RPMI8226 (cell line): ENCODE results near the gene SUPV3L1.

ENCODE experiments used
- DNase-seq: peaks from one replicate; pipeline ENCODE4 v3.0.0-alpha.2; 2015

Gene SUPV3L1

DNA sequence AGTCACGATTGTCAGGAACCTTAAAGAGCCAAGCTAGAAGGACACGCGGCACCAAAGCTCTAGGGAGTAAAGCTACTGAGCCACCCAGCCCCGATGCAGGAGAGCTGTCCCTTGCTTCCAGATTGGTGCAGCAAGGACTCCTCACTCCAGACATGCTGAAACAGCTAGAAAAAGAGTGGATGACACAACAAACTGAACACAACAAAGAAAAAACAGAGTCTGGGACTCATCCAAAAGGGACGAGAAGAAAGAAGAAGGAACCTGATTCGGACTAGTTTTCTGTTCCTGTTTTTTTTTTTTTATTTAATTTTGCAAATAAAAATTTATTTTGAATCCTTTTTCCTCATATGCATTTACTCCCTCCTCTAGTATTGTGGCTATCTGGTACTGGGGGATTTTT is 28.7 kb downstream of the SUPV3L1 start:
- DNase-seq = no peak

DNA sequence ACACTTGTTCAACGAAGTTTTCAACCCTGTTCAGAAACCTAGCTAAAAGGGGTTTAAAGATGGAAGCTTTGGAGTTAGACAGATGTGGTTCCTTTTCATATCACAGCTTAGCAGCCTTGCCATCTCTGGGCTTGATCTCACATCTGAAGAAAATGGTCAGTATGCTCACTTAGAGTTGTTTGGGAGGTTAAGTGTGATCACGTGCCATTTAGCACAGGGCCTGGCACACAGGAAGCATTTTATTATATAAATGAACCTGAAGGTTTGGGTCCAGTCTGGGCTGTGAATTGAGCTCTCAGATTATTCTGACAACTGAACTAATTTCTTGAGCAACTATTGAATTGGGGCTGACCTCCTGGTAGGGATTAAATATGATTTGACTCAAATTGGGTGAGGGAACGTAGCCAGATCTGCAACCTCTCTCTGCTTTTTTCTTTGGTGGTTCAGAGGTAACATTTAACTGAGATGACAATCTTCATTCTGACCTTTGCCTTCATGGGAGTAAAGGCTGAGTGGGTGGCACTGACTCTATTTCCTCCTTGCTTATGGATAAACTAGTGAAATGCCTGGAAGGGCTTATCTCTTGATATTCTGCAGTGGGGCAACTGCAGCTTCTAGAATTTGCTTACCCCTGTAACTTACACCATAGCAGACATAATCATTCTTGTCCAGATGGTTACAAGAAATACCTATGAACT is 29.9 kb downstream of the SUPV3L1 start:
- no peak for DNase-seq

DNA sequence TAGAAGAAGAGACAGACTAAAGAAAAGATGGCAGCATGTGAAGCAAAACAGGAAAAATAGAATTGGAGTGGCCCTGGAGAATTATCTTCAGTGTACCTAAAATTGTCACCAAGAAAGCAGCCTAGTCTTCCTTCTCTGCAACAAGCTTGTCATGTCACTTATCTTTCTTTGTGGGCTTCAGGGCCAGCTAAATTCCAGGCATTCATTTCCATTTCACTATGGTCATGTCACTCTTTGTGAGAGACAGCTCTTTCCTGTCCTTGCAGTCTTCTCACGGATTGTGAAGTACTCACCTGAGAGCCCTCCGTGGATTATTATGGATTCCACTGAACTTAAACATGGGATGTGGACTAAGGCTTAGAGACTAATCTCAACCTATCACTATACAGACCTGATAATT is 31.1 kb downstream of the SUPV3L1 start:
- no peak for DNase-seq

DNA sequence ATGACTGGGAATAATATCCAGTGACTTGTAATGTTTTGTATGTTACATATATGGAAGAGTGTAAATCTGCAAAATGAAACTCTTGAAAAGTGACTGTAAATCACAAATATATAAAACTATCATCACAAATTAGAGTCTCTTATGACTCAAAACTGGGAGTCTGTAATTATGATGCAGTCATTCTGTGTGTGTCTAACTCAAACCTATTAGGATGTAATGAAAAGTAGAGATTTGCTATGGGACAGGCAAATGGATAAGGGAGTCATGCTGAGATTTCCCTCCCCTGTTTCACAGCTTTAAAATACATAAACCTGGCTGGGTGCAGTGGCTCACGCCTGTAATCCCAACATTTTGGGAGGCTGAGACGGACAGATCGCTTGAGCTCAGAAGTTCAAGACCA is 31.5 kb downstream of the SUPV3L1 start:
- DNase-seq = no peak

DNA sequence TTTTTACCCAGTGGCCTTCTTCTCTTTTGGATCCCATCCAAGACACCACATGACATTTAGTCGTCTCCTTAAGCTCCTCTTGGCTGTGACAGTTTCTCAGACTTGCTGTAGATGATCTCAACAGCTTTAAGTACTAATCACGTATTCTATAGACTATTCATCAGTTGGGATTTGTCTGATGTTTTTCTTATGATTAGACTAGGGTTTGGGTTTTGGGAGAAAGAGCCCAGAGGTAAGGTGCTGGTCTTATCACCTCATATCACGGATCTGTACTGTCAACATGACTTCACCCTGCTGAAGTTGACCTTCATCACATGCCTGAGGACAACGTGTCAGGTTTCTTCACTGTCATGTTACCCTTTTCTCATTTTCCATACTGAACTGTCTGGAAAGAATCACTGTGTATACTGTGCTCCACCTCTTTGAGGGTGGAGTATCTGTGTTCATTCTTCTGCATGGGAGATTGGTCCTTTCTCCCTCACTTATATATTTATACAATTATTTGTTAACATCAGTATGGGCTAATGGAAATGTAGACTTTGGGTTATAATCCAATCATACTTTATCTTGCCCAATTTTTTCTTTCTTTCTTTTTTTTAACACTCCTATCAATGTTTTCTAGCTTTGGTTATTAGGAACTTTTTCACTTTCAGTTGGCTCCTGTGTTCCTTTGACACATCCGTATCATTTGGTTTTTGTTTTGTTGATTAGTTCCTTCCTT is 33.7 kb downstream of the SUPV3L1 start:
- peak; percentile 43 for DNase-seq

DNA sequence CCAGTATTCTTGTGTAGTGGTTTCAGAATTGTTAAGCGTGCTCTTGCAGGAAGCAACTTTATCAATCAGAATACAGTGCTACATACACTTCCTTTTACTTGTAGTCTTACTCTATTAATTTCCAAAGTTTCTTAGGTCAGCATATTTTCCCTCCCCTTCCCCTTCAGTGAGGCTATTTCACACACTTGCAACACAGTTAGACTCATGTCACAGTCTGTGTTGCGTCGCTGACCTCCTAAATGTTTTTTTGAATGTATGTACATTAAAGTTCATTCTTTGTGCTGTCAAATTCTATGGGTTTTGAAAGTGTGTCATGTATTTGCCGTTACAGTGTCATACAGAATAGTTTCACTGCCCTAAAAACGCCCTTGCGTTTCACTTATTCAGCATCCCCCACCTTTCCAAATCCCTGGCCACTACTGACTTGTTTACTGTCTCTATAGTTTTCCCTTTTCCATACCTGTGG is 34.7 kb downstream of the SUPV3L1 start:
- DNase-seq = no peak

DNA sequence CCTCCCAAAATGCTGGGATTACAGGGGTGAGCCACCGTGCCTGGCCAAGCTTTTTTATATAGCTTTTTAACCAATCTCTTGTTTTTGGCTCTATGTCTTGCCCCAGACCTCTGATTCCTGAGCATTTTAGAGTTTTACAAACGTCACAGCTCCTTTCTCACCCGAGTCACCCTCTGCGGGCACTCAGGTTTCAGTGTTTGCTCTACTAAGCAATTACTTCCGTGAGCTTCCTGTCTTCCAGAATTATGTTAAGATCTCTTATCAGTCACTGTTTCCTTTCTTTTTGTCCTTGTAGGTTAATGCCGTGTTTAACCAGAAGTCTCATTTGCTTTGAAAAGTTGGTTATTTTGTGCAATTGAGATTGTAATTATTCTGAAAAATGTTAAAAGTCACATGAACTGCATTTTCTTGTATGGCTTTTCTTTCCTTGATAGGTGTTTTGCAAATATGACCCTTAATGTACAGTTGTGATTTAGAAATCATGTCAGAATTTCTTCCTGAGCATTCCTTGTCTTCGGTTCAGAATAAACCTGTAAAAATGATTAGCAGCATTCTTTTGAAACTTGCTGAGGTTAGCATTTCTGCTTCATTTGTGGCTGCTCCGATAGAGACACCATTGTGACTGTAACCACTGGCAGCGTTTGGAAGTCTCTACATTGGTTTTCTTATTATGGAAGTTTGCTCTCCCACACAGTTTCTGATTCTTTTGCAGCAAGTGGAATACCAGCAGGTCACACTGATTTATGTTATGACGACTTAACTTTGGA is 35.6 kb downstream of the SUPV3L1 start:
- DNase-seq = no peak

DNA sequence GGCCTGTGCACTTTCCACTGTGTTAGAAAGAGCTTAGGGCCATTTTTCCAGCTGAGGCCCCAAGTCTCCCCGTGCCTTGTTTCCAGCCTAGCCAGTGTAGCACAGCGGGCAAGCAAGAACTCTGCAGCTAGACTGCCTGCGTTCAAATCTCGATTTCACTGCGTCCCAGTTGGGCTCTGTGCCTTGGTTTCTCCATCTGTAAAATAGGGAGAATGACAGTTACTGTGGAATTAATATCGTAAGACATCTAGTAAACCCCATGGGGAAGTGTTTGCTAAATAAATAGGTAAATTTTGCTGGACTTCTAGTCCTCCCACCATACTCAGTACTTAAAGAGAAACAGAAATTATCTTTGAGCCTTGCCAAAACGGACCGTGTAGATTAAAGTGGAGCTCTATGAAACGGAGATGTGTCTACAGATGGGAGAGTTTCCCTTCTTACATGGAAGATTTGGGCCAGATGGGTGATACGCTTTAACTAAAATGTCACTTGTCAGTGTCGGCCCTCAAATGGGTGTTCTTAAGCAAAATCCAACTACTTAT is 36.6 kb downstream of the SUPV3L1 start:
- DNase-seq = no peak

DNA sequence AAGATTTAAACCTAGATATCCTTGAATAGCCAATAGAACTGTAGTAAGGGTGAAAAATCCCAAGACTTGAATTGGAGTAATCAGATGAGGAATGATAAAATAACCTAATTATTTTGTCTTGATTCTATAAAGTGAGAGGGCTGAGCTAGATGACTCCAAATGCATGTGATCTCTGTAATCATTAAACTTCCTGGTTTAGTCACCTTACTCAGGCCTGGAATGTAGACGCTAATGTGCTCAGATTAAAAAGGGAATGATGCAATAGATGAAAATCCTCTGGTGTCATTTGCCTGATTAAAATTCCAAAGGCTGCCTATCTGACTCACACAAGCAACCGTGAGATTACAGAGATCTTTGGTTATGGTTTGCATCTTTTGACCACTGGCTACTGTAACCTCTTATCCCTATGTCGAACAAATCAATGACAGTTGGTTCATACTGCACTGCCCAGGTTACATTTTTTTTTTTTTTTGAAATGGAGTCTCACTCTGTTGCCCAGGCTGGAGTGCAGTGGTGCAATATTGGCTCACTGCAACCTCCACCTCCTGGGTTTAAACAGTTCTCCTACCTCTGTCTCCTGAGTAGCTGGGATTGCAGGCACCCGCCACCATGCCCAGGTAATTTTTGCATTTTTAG is 37.2 kb downstream of the SUPV3L1 start:
- no peak for DNase-seq

DNA sequence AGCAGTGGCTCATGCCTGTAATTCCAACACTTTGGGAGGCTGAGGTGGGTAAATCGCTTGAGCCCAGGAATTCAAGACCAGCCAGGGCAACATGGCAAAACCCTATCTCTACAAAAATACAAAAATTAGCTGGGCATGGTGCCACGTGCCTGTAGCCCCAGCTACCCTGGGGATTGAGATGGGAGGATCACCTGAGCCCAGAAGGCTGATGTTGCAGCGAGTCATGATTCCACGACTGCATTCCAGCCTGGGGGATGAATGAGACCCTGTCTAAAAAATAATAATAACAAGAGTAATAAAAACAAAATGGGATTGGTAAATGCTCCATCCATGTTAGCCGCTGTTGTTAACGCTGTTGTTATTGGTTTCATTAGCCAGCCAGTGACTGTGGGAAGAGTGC is 38.8 kb downstream of the SUPV3L1 start:
- no peak for DNase-seq

DNA sequence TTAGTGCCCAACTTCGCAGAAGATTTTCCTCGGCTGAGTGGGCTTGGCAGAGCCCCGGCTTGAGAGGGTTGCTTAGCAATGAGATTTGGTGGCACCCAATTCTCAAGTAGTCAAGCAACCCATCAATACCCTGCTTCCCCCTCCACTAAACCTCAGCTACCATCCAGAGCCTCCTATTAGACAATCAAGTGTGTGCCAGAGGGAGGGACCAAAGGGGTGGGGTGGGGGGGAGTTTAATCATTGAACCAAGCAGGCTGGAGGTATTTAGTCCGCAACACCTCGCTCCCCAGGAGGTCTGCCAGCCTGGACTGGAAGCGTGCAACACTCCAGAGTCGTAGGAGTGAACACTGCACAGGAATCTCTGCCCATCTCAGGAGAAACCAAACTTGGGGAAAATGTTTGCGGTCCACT is 40.0 kb downstream of the SUPV3L1 start, which contains the start of gene HKDC1:
Gene HKDC1, plus strand, starts transcription at position 292 of the 411 bp plus-strand sequence. Its CDS starts 104 bp downstream, at position 396.
- DNase-seq = no peak

DNA sequence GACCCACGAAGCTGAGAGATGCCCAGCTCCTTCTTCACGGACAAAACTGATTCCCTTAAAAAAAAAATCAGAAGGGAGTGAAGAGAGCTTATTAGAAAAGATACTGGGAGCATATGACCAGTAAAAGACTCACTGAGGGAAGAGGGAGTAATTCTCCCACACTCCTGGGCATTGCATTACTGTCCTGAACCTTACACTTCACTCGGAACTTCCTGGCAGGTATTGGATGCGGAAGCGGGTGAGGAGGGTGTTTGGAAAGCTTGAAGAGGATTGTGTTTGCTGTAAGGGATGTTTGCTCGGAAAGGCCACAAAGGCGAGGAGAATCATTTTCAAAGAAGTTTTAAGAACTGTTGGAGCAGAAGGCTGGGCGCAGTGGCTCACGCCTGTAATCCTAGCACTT is 40.5 kb downstream of the SUPV3L1 start:
- no peak for DNase-seq

DNA sequence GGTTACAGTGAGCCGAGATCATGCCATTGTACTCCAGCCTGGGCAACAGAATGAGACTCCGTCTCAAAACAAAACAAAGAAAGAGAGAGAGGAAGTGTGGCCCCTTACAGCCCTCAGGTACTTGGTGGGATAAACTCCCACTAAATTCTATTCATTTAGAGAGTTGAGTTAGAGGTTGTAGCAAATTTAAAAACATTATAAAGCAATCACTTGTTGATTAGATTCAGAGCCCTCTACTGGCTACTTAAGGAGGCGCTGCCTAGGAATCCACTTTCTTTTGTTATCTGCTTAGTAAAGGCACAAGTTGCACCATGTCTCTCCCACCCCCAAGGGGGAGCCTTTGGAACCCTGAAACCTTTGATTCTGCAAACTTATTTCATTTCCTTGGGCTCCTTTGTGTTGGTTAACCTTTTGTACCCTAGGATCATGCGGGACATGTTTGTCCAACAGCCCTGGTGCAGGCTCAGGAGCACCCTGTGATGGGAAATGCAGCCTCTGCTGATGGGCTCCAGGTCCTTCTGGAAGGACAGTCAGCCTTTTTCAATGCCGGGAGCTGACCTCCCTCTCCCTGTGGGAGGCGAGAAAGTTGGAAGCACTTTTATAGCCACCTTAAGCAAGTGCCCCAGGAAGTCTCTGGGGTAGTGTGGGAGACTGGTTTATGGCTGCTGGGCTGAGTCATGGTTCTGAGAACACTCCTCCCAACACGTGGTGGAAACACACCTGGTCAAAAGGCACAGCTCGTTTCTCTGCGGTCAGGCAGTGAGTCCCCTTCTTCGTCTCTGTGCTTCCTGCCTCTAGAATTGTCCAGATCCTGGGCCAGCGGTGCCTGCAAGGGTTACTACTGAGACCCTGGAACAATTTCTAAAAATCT is 42.4 kb downstream of the SUPV3L1 start:
- DNase-seq = peak; percentile 88

DNA sequence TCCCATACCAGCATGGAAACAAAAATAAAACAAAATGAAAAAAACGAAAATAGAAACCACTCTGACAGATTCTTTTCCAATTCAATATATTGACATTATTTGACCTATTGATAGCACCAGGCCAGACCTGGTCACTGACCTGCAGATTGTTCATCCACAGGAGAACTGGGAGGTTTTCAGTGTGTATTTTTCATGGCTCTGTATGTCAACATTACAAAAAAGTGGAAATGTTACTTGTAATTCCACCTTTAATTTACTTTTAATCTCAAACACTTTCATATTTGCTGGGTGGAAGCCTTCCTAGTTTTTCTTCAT is 43.0 kb downstream of the SUPV3L1 start:
- DNase-seq = no peak

DNA sequence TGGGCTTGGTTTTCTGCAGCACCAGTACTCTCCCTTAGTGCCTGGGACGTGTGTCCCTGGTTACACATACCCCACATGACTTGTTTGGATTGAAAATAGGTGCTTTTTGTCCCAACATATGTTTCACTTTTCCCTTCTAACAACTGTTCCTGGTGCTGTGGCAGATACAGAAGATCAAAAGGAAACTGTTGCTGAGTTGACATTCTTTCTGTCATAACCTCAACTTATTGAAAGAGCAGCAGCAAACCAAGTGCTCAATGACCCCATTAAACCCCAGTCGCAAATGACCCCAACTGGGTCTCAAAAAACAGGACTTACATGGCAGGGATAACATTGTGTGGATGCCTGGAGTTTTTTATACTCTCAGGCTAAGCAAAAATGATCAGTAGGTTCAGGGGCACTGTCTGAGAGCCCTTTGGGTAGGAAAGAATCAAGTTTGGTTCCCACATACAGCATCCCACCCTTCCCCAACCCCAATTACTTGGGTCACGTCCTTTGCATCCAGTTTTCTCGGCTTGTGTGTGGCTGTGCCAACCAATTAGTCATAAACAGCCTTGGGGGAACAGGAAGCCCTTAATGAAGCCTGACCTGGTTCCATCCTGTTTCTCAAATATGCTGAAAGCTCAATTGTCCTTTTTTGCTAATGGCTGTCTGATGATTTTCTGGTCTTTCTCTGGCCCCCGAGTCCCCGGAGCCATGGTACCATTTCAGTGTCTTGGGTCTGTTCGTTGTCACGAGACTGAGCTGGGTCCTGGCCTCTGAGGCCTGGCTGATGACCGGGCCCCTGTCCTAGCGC is 45.0 kb downstream of the SUPV3L1 start:
- no peak for DNase-seq

DNA sequence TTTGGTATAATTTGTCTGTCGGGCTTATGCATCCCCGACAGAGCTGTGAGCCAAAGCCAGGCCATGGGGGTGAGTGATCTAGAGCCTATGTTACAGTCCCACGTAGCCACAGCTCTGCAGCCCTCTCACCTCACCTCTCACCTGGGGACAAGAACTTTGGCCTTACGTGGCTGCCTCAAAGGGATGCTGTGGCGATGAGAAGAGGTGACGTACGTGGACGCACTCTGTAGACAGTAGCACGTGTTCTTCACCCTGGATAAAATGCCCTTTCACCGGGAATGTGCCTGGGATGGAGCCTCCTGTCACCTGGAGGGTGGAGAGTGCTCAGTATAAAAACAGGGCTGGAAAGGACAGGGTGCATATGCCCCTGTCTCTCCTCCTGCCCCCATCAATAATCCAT is 45.6 kb downstream of the SUPV3L1 start:
- DNase-seq = no peak

DNA sequence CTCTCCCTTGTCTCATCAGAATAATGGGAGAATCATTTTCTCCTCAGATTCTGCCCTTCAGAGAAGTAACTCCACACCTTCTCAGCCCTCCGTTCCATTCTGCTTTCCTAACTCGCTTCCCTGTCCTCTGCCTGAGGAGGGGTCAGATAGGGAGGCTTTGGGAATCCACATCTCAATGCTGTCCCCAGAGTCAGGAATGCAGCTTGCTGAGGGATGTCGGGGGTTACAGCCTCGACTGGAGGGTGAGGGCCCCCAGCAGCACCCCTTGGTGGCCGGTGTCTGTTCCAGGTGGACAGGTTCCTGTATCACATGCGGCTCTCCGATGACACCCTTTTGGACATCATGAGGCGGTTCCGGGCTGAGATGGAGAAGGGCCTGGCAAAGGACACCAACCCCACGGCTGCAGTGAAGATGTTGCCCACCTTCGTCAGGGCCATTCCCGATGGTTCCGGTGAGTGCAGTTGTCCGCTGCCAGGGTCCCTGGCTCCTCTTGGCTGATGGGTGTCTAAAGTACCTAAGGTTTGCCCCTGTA is 47.0 kb downstream of the SUPV3L1 start:
- no peak for DNase-seq

DNA sequence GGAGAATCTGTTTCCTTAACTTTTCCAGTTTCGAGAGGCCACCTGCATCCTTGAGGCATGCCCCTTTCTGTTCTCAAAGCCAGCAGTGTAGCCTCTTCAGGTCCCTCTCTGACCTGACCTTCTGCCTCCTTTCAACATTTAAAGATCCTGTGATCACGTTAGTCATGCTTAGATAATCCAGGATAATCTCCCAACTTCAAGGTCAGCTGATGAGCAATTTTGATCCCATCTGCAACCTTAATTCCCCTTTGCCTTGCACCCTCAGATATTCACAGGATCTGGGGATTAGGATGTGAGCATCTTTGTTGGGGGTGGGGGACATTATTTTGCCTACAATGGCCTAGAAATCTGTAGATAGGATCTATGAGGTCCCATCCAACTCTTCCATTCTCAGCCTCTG is 48.1 kb downstream of the SUPV3L1 start:
- DNase-seq = no peak

DNA sequence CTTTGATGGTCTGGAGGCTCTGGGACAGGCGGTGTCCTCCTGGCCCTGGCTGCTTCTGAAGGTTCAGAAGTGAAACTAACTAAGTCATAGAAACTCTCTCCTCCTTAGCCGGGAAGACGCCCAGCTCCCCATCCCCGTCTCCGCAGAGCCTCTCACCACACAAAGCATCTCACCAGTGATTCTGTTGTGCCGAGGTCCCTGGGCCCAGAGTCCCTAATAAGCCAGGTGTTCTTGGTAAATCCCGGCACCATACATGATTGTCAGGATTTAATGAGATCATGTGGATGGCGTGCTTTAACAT is 49.5 kb downstream of the SUPV3L1 start:
- peak; percentile 48 for DNase-seq

DNA sequence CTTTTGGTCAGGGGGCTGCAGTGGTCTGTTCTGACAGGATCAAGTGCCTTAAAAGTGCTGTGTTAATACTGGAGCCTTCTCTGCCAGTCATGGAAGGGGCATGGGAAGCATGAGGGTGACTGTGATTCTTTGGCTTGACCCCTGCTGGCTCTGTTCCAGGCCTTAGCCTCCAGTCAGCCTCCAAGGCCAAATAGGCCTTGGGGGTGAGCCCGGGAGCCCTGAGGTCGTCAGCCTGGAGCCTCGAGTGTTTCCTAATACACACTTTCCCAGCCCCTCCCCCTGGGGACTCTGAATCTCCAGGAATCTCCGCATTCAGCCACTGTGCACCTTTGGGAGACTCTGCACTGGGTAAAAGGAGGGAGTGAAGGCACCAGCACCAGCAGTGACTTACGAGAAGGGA is 50.1 kb downstream of the SUPV3L1 start:
- DNase-seq = no peak

DNA sequence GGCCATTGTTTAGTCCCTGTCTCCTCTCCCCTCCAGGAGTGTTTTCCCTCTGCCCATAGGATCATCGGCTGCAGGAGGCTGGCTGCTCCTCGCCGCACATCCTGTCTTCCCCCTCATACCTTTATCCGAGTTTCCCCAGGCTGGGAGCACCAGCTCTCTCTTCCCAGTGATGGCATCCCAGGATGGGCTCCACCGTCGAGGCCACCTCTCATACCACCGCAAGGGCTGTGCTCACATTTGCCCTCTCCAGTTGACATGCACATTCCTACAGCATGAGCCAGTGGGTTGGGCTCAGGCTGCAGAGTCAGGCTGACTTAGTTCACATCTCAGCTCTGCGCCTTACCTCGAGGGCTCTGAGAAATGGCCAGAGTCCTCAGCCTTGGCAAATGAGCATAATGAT is 52.2 kb downstream of the SUPV3L1 start:
- no peak for DNase-seq
